Upper lobe of right lung (tissue), 1 donor: ENCODE results near the gene BTBD7. TPM values are rescaled to one million over a fixed set of nuclear protein-coding genes. Genes with fewer than 3 reads are reported as not detected.

ENCODE experiments used
- ATAC-seq: fragments of 200-7000 bp; cut with Tn5 transposase; one replicate; pipeline ENCODE4 v1.9.1; 2020; ENCODE audit warnings: mild to moderate bottlenecking, moderate library complexity
- DNase-seq: peaks from one replicate; pipeline ENCODE4 v3.0.0-alpha.2; 2020
- H3K27ac ChIP-seq: fragments of 200-600 bp; one replicate; pipeline ENCODE4 v1.8.0; 2022
- H3K27me3 ChIP-seq: fragments of 200-600 bp; one replicate; pipeline ENCODE4 v1.8.0; 2022; ENCODE audit warnings: mild to moderate bottlenecking
- H3K36me3 ChIP-seq: fragments of 200-600 bp; one replicate; pipeline ENCODE4 v1.8.0; 2022
- H3K4me1 ChIP-seq: fragments of 200-600 bp; one replicate; pipeline ENCODE4 v1.8.0; 2022
- H3K4me3 ChIP-seq: fragments of 200-600 bp; one replicate; pipeline ENCODE4 v1.8.0; 2022; ENCODE audit warnings: mild to moderate bottlenecking
- H3K9me3 ChIP-seq: fragments of 200-600 bp; one replicate; pipeline ENCODE4 v1.8.0; 2022
- CTCF ChIP-seq: fragments of 200-600 bp; IDR thresholded peaks from one replicate; pipeline ENCODE4 v1.8.0; 2022; ENCODE audit warnings: antibody characterized with exemption
- intact Hi-C: fragments of 100-400 bp; cut with DNase I; formaldehyde crosslinking; loops from one replicate; pipeline ENCODE4 v1.11.0; 2022
- total RNA-seq: library from RNA; stranded (reverse); fragmentation: NEBNext Ultra II Directional; extraction: Animal tissue kit (Norgen Biotek cat#: 25700); gene quantifications from one replicate; pipeline ENCODE4 v1.2.1, GENCODE V29; 2021
- donor health status: DM: no; HTN: yes; CAD: no; lungs with severe emphysema.

BTBD7 gene
- total RNA-seq, 1 donor from 2014 or later: 38.2 TPM

GRCh38 chr14:93228550-93228949 is 104.3 kb downstream of the BTBD7 start:
- intact Hi-C loops: no loop called here
- peaks cover 37% of the 10 kb centered on the region for H3K36me3 ChIP-seq
- ATAC-seq (no peak), DNase-seq (no peak)
- H3K27ac ChIP-seq: no peak overlapping the region
- no peak overlapping the region for H3K4me3 ChIP-seq
- H3K9me3 ChIP-seq: no peaks in the 10 kb centered on the region
- H3K27me3 ChIP-seq: no peaks in the 10 kb centered on the region
- TF ChIP-seq CTCF: no peak
- no peaks in the 10 kb centered on the region for H3K4me1 ChIP-seq

GRCh38 chr14:93223565-93223964 is 109.3 kb downstream of the BTBD7 start:
- DNase-seq: no peak
- TF ChIP-seq CTCF: no peak
- intact Hi-C loops: no loop called here
- Histone ChIP-seq H3K27ac (no peak overlapping the region), H3K4me3 (no peak overlapping the region), H3K36me3 (peaks cover 86% of the 10 kb centered on the region), H3K4me1 (no peaks in the 10 kb centered on the region), H3K9me3 (no peaks in the 10 kb centered on the region), H3K27me3 (no peaks in the 10 kb centered on the region)
- no peak for ATAC-seq

GRCh38 chr14:93220509-93220908 is 112.3 kb downstream of the BTBD7 start:
- TF ChIP-seq CTCF: no peak
- DNase-seq: no peak
- Histone ChIP-seq H3K27ac (no peak overlapping the region), H3K9me3 (no peaks in the 10 kb centered on the region), H3K4me3 (no peak overlapping the region), H3K27me3 (no peaks in the 10 kb centered on the region), H3K36me3 (peaks cover 84% of the 10 kb centered on the region), H3K4me1 (no peaks in the 10 kb centered on the region)
- intact Hi-C loops: no loop called here
- no peak for ATAC-seq

GRCh38 chr14:93219103-93219726 is 113.6 kb downstream of the BTBD7 start:
- Histone ChIP-seq H3K4me3 (no peak overlapping the region), H3K27me3 (no peaks in the 10 kb centered on the region), H3K4me1 (no peaks in the 10 kb centered on the region), H3K27ac (no peak overlapping the region), H3K9me3 (no peaks in the 10 kb centered on the region), H3K36me3 (peaks cover 95% of the 10 kb centered on the region)
- DNase-seq: peak; percentile 29
- TF ChIP-seq CTCF: peak; percentile 58
- ATAC-seq: peak; percentile 85
- intact Hi-C loops: no loop called here

- no peak for TF ChIP-seq CTCF
- Histone ChIP-seq H3K27ac (no peak overlapping the region), H3K4me3 (no peak overlapping the region), H3K27me3 (no peaks in the 10 kb centered on the region), H3K4me1 (peaks cover 2% of the 10 kb centered on the region), H3K36me3 (peaks cover 86% of the 10 kb centered on the region), H3K9me3 (no peaks in the 10 kb centered on the region)
- ATAC-seq (no peak), DNase-seq (no peak)
- intact Hi-C loops: no loop called here
Observed at GRCh38 chr14:93214598-93214997, 118.2 kb downstream of the BTBD7 start.

GRCh38 chr14:93212432-93212831 is 120.4 kb downstream of the BTBD7 start:
- Histone ChIP-seq H3K4me1 (peaks cover 14% of the 10 kb centered on the region), H3K36me3 (peaks cover 66% of the 10 kb centered on the region), H3K27me3 (no peaks in the 10 kb centered on the region), H3K9me3 (no peaks in the 10 kb centered on the region), H3K4me3 (no peak overlapping the region), H3K27ac (no peak overlapping the region)
- intact Hi-C loops: no loop called here
- ATAC-seq (no peak), DNase-seq (no peak)
- no peak for TF ChIP-seq CTCF
